GM23338 (cell line): ENCODE data around the gene SERINC5. TPM values are rescaled to one million over a fixed set of nuclear protein-coding genes. Genes with fewer than 3 reads are reported as not detected.
"Not testable (repeated sequence)": the region's sequence is repeated elsewhere in the genome, so short reads cannot be mapped to it uniquely, and the experiment has no call there.

Experiments used
- ATAC-seq: fragments of 200-7000 bp; cut with Tn5 transposase; 3 replicates; pipeline ENCODE4 v1.9.1; 2020
- DNase-seq: peaks from one replicate; pipeline ENCODE4 v3.0.0-alpha.2; 2015; ENCODE audit warnings: low spot score
- H2AFZ ChIP-seq: fragments of 200-600 bp; sonication (generic); 2 replicates; pipeline ENCODE4 v1.8.0; 2016; ENCODE audit warnings: antibody characterized with exemption, mild to moderate bottlenecking, moderate library complexity
- H3F3A ChIP-seq: fragments of 200-600 bp; sonication (generic); replicated peaks from 2 replicates; pipeline ENCODE4 v1.8.0; 2017; ENCODE audit warnings: antibody characterized with exemption, mixed run types, low read depth
- H3K27ac ChIP-seq: fragments of 200-600 bp; sonication (generic); 2 replicates; pipeline ENCODE4 v1.6.1; 2016; ENCODE audit warnings: low read depth
- H3K27me3 ChIP-seq: fragments of 200-600 bp; sonication (generic); 2 replicates; pipeline ENCODE4 v1.8.0; 2016; ENCODE audit warnings: mild to moderate bottlenecking, mixed run types, moderate library complexity; ENCODE audit not compliant: insufficient read depth
- H3K36me3 ChIP-seq: fragments of 200-600 bp; sonication (generic); 2 replicates; pipeline ENCODE4 v1.8.0; 2016; ENCODE audit warnings: mild to moderate bottlenecking; ENCODE audit not compliant: insufficient read depth
- H3K4me1 ChIP-seq: fragments of 200-600 bp; sonication (generic); 2 replicates; pipeline ENCODE4 v1.8.0; 2016; ENCODE audit warnings: mild to moderate bottlenecking, moderate library complexity; ENCODE audit not compliant: insufficient read depth
- H3K4me2 ChIP-seq: fragments of 200-600 bp; sonication (generic); 2 replicates; pipeline ENCODE4 v1.7.1; 2017; ENCODE audit warnings: mixed run types
- H3K4me3 ChIP-seq: fragments of 200-600 bp; sonication (generic); 2 replicates; pipeline ENCODE4 v1.6.1; 2016; ENCODE audit warnings: mixed run types
- H3K79me2 ChIP-seq: fragments of 200-600 bp; sonication (generic); replicated peaks from 2 replicates; pipeline ENCODE4 v1.8.0; 2017; ENCODE audit warnings: mild to moderate bottlenecking; ENCODE audit not compliant: insufficient read depth
- H3K9me2 ChIP-seq: fragments of 200-600 bp; sonication (generic); 2 replicates; pipeline ENCODE4 v1.8.0; 2017; ENCODE audit not compliant: insufficient read depth
- H4K20me1 ChIP-seq: fragments of 200-600 bp; sonication (generic); replicated peaks from 2 replicates; pipeline ENCODE4 v1.8.0; 2017; ENCODE audit warnings: mild to moderate bottlenecking; ENCODE audit not compliant: insufficient read depth
- H3K27ac Mint-ChIP-seq: 2 replicates; pipeline ENCODE4 v1.8.0; 2020; ENCODE audit warnings: inconsistent platforms, mild to moderate bottlenecking, moderate library complexity, mixed read lengths
- H3K27me3 Mint-ChIP-seq: 3 replicates; pipeline ENCODE4 v1.8.0; 2022; ENCODE audit warnings: low read depth, mild to moderate bottlenecking, moderate library complexity, mixed read lengths, inconsistent platforms; ENCODE audit not compliant: insufficient read depth, poor library complexity
- H3K36me3 Mint-ChIP-seq: 3 replicates; pipeline ENCODE4 v1.8.0; 2021; ENCODE audit warnings: low read depth, mild to moderate bottlenecking, inconsistent platforms, moderate library complexity, mixed read lengths
- H3K4me1 Mint-ChIP-seq: 3 replicates; pipeline ENCODE4 v1.8.0; 2020; ENCODE audit warnings: mild to moderate bottlenecking, inconsistent platforms, mixed read lengths
- H3K4me3 Mint-ChIP-seq: 3 replicates; pipeline ENCODE4 v1.8.0; 2021; ENCODE audit warnings: moderate library complexity, mild to moderate bottlenecking, inconsistent platforms, mixed read lengths
- H3K9me3 Mint-ChIP-seq: 3 replicates; pipeline ENCODE4 v1.8.0; 2020; ENCODE audit warnings: moderate library complexity, mild to moderate bottlenecking, inconsistent platforms, mixed read lengths
- CREB1 ChIP-seq: fragments of 250-450 bp; sonication (Bioruptor Pico); IDR thresholded peaks from 2 replicates; pipeline ENCODE4 v1.5.0; 2020; ENCODE audit warnings: low read depth, mild to moderate bottlenecking, moderate library complexity
- EZH2 ChIP-seq: fragments of 200-600 bp; sonication (generic); IDR thresholded peaks from one replicate; pipeline ENCODE4 v1.8.0; 2017; ENCODE audit warnings: antibody characterized with exemption, mild to moderate bottlenecking, low read depth; ENCODE audit not compliant: unreplicated experiment
- EZH2phosphoT487 ChIP-seq: fragments of 200-600 bp; sonication (generic); IDR thresholded peaks from one replicate; pipeline ENCODE4 v1.8.1; 2018; ENCODE audit warnings: antibody characterized with exemption; ENCODE audit not compliant: unreplicated experiment
- JUNB ChIP-seq: IDR thresholded peaks from one replicate; pipeline ENCODE4 v1.6.1; 2016; ENCODE audit warnings: antibody characterized with exemption; ENCODE audit not compliant: unreplicated experiment
- NANOG ChIP-seq: IDR thresholded peaks from 2 replicates; pipeline ENCODE4 v1.6.1; 2016; ENCODE audit warnings: antibody characterized with exemption, borderline replicate concordance
- POLR2AphosphoS5 ChIP-seq: IDR thresholded peaks from 2 replicates; pipeline ENCODE4 v1.6.1; 2016; ENCODE audit warnings: antibody characterized with exemption, low read depth
- STAT1 ChIP-seq: IDR thresholded peaks from one replicate; pipeline ENCODE4 v1.6.1; 2016; ENCODE audit warnings: antibody characterized with exemption; ENCODE audit not compliant: unreplicated experiment
- ZNF114 ChIP-seq: fragments of 250-450 bp; sonication (Bioruptor Pico); IDR thresholded peaks from 2 replicates; pipeline ENCODE4 v1.5.0; 2020; ENCODE audit warnings: mild to moderate bottlenecking, moderate library complexity
- ZNF331 ChIP-seq: fragments of 250-450 bp; sonication (Bioruptor Pico); IDR thresholded peaks from 2 replicates; pipeline ENCODE4 v1.5.0; 2020; ENCODE audit warnings: low read depth, mild to moderate bottlenecking, moderate library complexity
- polyA plus RNA-seq: library from polyadenylated mRNA; unstranded; fragments of >200 nt; fragmentation: Nextera tagmentation; extraction: Ambion mirVana; gene quantifications from 2 replicates; pipeline ENCODE4 v1.2.1, GENCODE V29; 2016
- total RNA-seq: library from RNA; depleted of rRNA; stranded (reverse); fragments of >200 nt; shearing (Covaris generic); gene quantifications from 2 replicates; pipeline ENCODE4 v1.2.3, GENCODE V29; 2014
- TF ChIP-seq, protein P1 (sequence below): IDR thresholded peaks from 2 replicates; pipeline ENCODE4 v1.6.1; 2016; ENCODE audit warnings: antibody characterized with exemption
- TF ChIP-seq, protein P2 (sequence below): IDR thresholded peaks from one replicate; pipeline ENCODE4 v1.6.1; 2018; ENCODE audit warnings: antibody characterized with exemption; ENCODE audit not compliant: unreplicated experiment
- TF ChIP-seq, protein P3 (sequence below), 2 experiments: fragments of 200-600 bp in 1 of 2; sonication (generic) in 1 of 2; conservative IDR thresholded peaks; 2 replicates each; pipeline versions ENCODE4 v1.5.1 to v1.6.1; 2016 to 2017; ENCODE audit warnings: antibody characterized with exemption in 2 of 2, low read depth in 2 of 2, mild to moderate bottlenecking in 2 of 2, moderate library complexity in 1 of 2

Gene SERINC5
- total and polyA plus RNA-seq, 2 experiments from 2014 or later = 34.0 to 107 TPM

DNA sequence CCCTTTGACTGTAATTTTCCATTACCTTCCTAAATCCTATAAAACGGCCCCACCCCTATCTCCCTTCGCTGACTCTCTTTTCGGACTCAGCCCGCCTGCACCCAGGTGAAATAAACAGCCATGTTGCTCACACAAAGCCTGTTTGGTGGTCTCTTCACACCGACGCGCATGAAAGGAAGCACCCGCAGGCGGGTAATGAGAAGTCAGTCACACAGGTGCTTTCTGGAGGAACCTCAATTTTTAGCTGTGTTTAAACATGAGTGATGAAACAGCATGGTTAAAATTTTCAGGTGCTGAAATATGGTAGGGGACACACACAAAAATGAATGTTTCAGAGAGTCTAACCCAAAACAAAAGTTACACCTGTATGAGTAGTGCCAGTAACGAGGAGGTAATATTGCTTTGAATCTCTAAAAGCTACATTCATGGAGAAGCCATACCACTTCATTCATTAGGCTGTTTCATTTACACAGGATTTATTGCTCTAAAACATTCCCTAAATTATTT is 72.1 kb downstream of the SERINC5 start:
- Histone ChIP-seq H3K4me2 (peak overlapping the region; percentile 57), H3F3A (peaks cover 27% of the 10 kb centered on the region), H3K79me2 (peaks cover 61% of the 10 kb centered on the region), H3K4me3 (peak overlapping the region; percentile 34), H3K4me1 (peaks cover 60% of the 10 kb centered on the region), H3K27ac (peak overlapping the region; percentile 100)
- ATAC-seq = peak; percentile 14
- Mint-ChIP-seq H3K4me1 (peaks cover 70% of the 10 kb centered on the region), H3K27ac (peak overlapping the region; percentile 98), H3K4me3 (peak overlapping the region; percentile 48)
- H2AFZ ChIP-seq, DNase-seq, H3K27me3 ChIP-seq, H3K36me3 ChIP-seq, H3K36me3 Mint-ChIP-seq, H3K9me2 ChIP-seq, H3K27me3 Mint-ChIP-seq, H4K20me1 ChIP-seq, H3K9me3 Mint-ChIP-seq: not testable (repeated sequence)
- TF ChIP-seq POLR2AphosphoS5 = 0 out of 2 replicates have a peak, but pooled peaks have one; percentile 14

DNA sequence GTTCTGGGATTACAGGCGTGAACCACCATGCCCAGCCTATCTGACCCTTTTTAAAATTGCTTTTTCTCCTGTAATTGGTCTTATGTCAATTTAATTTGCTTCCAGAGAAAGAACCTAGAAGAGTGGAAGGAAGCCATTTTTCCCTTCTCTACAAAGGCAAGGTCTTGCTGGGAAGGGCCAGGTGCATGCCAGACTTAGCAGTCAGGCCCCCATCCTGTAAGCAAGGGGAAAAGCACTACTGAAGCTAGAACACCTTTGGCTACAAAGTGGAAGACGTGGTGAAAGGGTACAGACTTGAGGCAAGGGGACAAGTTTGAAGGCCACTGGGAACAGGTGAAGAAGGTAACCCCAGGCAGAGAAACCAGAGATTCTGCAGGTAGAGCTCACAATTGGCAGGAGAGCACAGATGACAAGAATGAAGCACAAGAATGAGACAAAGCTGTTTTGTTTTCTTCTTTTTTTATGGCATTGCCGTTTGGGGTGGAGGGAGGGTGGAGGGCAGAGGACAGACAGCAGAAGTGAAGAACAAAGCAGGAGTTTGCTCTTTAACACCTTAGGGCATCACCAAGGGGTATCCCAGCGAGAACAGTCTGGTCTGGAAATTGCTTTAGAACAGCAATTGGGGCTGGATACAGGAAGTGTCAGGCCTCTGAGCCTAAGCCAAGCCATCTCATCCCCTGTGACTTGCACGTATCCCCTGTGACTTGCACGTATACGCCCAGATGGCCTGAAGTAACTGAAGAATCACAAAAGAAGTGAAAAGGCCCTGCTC is 72.9 kb downstream of the SERINC5 start:
- peaks cover 59% of the 10 kb centered on the region for H3K79me2 ChIP-seq
- no peaks in the 10 kb centered on the region for H4K20me1 ChIP-seq
- Mint-ChIP-seq H3K4me3 (peak overlapping the region; percentile 5; the same call in 1 of the 3 replicates), H3K36me3 (peaks cover 3% of the 10 kb centered on the region; the same call in 1 of the 3 replicates), H3K9me3 (no peaks in the 10 kb centered on the region; the same call in 2 of the 3 replicates), H3K4me1 (peaks cover 68% of the 10 kb centered on the region), H3K27ac (peak overlapping the region; percentile 98), H3K27me3 (peaks cover 1% of the 10 kb centered on the region)
- peaks cover 60% of the 10 kb centered on the region for H3K4me1 ChIP-seq
- H3K4me2 ChIP-seq = peak overlapping the region; percentile 61
- H3K9me2 ChIP-seq = no peaks in the 10 kb centered on the region
- no peak overlapping the region for H3K4me3 ChIP-seq
- peaks cover 23% of the 10 kb centered on the region for H3F3A ChIP-seq
- no peaks in the 10 kb centered on the region; the same call in 1 of the 2 replicates for H3K36me3 ChIP-seq
- peak overlapping the region; percentile 100 for H3K27ac ChIP-seq
- H2AFZ ChIP-seq = no peak overlapping the region
- DNase-seq (peak; percentile 75), ATAC-seq (peak; percentile 34)
- H3K27me3 ChIP-seq = no peaks in the 10 kb centered on the region
- TF ChIP-seq POLR2AphosphoS5 (peak; percentile 49), JUNB (no peak), STAT1 (no peak), EZH2phosphoT487 (no peak), CREB1 (CRISPR knock-in tag) (no peak), EZH2 (no peak), ZNF114 (no peak), ZNF331 (CRISPR knock-in tag) (no peak), NANOG (peak; percentile 37; the same call in 1 of the 2 replicates)
- TF ChIP-seq, protein P1, sequence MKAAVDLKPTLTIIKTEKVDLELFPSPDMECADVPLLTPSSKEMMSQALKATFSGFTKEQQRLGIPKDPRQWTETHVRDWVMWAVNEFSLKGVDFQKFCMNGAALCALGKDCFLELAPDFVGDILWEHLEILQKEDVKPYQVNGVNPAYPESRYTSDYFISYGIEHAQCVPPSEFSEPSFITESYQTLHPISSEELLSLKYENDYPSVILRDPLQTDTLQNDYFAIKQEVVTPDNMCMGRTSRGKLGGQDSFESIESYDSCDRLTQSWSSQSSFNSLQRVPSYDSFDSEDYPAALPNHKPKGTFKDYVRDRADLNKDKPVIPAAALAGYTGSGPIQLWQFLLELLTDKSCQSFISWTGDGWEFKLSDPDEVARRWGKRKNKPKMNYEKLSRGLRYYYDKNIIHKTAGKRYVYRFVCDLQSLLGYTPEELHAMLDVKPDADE = no peak
- TF ChIP-seq, protein P2, sequence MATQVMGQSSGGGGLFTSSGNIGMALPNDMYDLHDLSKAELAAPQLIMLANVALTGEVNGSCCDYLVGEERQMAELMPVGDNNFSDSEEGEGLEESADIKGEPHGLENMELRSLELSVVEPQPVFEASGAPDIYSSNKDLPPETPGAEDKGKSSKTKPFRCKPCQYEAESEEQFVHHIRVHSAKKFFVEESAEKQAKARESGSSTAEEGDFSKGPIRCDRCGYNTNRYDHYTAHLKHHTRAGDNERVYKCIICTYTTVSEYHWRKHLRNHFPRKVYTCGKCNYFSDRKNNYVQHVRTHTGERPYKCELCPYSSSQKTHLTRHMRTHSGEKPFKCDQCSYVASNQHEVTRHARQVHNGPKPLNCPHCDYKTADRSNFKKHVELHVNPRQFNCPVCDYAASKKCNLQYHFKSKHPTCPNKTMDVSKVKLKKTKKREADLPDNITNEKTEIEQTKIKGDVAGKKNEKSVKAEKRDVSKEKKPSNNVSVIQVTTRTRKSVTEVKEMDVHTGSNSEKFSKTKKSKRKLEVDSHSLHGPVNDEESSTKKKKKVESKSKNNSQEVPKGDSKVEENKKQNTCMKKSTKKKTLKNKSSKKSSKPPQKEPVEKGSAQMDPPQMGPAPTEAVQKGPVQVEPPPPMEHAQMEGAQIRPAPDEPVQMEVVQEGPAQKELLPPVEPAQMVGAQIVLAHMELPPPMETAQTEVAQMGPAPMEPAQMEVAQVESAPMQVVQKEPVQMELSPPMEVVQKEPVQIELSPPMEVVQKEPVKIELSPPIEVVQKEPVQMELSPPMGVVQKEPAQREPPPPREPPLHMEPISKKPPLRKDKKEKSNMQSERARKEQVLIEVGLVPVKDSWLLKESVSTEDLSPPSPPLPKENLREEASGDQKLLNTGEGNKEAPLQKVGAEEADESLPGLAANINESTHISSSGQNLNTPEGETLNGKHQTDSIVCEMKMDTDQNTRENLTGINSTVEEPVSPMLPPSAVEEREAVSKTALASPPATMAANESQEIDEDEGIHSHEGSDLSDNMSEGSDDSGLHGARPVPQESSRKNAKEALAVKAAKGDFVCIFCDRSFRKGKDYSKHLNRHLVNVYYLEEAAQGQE = no peak
- TF ChIP-seq, protein P3, sequence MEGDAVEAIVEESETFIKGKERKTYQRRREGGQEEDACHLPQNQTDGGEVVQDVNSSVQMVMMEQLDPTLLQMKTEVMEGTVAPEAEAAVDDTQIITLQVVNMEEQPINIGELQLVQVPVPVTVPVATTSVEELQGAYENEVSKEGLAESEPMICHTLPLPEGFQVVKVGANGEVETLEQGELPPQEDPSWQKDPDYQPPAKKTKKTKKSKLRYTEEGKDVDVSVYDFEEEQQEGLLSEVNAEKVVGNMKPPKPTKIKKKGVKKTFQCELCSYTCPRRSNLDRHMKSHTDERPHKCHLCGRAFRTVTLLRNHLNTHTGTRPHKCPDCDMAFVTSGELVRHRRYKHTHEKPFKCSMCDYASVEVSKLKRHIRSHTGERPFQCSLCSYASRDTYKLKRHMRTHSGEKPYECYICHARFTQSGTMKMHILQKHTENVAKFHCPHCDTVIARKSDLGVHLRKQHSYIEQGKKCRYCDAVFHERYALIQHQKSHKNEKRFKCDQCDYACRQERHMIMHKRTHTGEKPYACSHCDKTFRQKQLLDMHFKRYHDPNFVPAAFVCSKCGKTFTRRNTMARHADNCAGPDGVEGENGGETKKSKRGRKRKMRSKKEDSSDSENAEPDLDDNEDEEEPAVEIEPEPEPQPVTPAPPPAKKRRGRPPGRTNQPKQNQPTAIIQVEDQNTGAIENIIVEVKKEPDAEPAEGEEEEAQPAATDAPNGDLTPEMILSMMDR (conservative IDR thresholded peaks at IDR 0.05; ENCODE audit: low read depth in 2 of 2) = no peak
